ENCODE measurements around the gene SND1.

The SND1 gene

DNA sequence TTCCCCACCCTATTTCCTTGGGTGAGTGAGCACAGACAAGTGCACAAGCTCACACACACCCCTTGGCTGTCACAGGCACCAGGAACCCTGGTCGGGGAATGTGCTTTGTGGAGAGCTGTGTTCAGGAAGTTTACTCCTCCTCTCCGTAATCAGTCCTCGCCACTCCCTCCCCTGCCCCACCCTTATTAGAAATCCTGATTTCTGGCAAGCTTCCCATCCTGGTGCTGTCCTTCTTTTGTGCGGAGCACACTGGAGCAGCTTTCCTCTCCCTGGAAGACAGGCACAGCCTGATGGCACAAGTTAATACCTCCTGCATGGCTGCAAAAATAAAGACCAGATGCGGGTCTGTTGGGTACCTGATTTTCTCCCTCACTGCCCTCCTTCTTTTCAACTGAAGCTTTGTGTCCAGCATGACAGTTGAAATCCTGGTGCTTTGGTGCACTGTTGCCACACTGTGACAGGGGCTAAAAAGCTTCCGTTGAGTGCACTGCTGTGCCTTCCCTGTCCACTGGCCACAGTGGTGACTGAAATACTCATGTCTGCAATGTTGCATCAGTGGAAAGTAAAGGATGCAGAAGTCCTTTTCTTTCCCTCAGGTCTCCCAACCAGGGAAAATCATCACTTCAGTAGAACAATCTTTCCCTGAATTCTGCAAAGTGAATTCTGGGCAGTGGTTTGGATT, 324.2 kb downstream of the SND1 start:
- Histone ChIP-seq H3K27ac (ENCODE audit: low read depth, low read length) (no peak overlapping the region), H3K27me3 (ENCODE audit: control insufficient read depth in 1 of 2, insufficient read depth in 2 of 2, low read length in 2 of 2) (no peaks in the 10 kb centered on the region), H3K9ac (ENCODE audit: low read depth in 1 of 2, low read length in 2 of 2) (no peak overlapping the region), H3K9me3 (ENCODE audit: control insufficient read depth in 1 of 2, low read length in 2 of 2) (peaks cover 6 to 8% of the 10 kb centered on the region in 2 donors), H3K4me3 (ENCODE audit: low read depth in 1 of 2, low read length in 2 of 2) (no peak overlapping the region), H3K4me1 (ENCODE audit: control insufficient read depth in 1 of 2, insufficient read depth in 2 of 2, low read length in 2 of 2) (peaks cover 10 to 11% of the 10 kb centered on the region in 2 donors), H3K36me3 (ENCODE audit: control insufficient read depth in 1 of 2, insufficient read depth in 2 of 2, low read length in 2 of 2) (peaks cover 0 to 20% of the 10 kb centered on the region in 2 donors)

DNA sequence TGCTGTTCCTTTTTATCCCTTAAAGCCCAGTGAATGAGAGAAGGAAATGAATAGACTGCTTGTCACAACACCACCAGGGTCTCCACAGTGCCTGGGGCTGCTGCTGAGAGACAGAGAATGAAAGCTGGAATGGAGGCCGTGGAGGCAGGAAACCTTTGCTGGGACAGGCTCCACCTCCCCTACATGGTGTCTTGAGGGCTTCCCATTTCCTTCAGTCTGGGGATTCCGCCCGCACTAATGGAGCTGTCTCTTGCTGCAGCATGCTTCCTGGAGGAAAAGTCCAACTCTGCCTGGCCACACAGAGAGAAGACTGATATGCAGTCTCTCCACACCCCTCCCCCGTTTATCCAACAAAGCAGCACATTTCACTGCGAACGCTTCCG, 324.7 kb downstream of the SND1 start:
- no peak overlapping the region for H3K27ac ChIP-seq (ENCODE audit: low read depth, low read length)
- H3K9ac ChIP-seq (ENCODE audit: low read depth in 1 of 2, low read length in 2 of 2), result no peak overlapping the region
- peaks cover 10 to 11% of the 10 kb centered on the region in 2 donors for H3K4me1 ChIP-seq (ENCODE audit: control insufficient read depth in 1 of 2, insufficient read depth in 2 of 2, low read length in 2 of 2)
- H3K36me3 ChIP-seq (ENCODE audit: control insufficient read depth in 1 of 2, insufficient read depth in 2 of 2, low read length in 2 of 2), result peaks cover 0 to 20% of the 10 kb centered on the region in 2 donors
- no peaks in the 10 kb centered on the region for H3K27me3 ChIP-seq (ENCODE audit: control insufficient read depth in 1 of 2, insufficient read depth in 2 of 2, low read length in 2 of 2)
- peaks cover 6 to 8% of the 10 kb centered on the region in 2 donors for H3K9me3 ChIP-seq (ENCODE audit: control insufficient read depth in 1 of 2, low read length in 2 of 2)
- H3K4me3 ChIP-seq (ENCODE audit: low read depth in 1 of 2, low read length in 2 of 2), result no peak overlapping the region

DNA sequence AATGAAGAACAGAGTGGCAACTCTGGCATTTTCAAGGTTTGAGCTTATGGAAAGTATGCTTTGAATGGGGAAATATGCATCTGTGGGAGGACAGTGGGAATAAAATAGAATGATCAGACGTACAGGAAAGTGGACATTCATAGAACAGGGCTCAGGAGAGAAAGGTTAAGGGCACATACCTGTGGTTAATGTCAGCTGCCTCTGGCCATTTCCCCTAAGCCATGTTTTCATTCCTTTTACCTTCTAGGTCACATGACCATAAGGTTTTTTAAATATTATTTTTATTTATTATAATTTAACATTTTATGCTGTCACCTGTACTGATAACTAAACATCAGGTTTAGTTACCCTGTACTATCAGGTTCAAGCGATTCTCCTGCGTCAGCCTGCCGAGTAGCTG, 326.4 kb downstream of the SND1 start:
- H3K36me3 ChIP-seq (ENCODE audit: control insufficient read depth in 1 of 2, insufficient read depth in 2 of 2, low read length in 2 of 2), result peaks cover 0 to 20% of the 10 kb centered on the region in 2 donors
- H3K9ac ChIP-seq (ENCODE audit: low read depth in 1 of 2, low read length in 2 of 2), result no peak overlapping the region

DNA sequence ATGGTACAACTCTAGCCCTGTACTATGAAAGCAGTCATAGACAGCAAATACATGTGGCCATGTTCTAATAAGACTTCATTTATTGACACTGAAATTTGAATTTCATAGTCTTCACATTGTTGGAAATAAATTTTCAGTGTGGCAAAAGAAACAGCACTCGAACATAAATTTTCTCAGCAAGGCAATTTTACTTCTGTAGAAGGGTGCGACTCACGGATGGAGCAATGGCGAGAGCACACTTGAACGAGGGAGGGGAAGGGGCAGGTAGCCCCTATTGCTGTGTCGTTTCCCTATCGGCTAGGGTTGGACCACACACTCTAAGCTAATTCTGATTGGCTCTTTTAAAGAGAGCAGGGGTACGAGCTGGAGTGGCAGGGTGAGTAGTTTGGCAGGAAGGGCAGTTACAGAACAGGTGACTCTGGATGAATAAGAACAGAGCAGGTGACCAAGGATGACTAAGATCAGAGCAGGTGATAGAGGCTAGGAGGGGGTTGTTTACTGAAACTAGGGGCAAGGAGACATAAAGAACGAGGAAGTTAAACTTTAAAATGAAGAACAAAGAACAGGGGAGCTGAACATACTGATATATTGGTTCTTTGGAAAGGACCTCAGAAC, 327.2 kb downstream of the SND1 start:
- Histone ChIP-seq H3K4me3 (ENCODE audit: low read depth in 1 of 2, low read length in 2 of 2) (no peak overlapping the region), H3K27ac (ENCODE audit: low read depth, low read length) (no peak overlapping the region), H3K9ac (ENCODE audit: low read depth in 1 of 2, low read length in 2 of 2) (no peak overlapping the region), H3K36me3 (ENCODE audit: control insufficient read depth in 1 of 2, insufficient read depth in 2 of 2, low read length in 2 of 2) (peaks cover 0 to 20% of the 10 kb centered on the region in 2 donors), H3K4me1 (ENCODE audit: control insufficient read depth in 1 of 2, insufficient read depth in 2 of 2, low read length in 2 of 2) (peaks cover 10 to 11% of the 10 kb centered on the region in 2 donors), H3K9me3 (ENCODE audit: control insufficient read depth in 1 of 2, low read length in 2 of 2) (peaks cover 6 to 8% of the 10 kb centered on the region in 2 donors), H3K27me3 (ENCODE audit: control insufficient read depth in 1 of 2, insufficient read depth in 2 of 2, low read length in 2 of 2) (no peaks in the 10 kb centered on the region)

More for the DNA sequence above, 326.4 kb downstream of the SND1 start:
- Histone ChIP-seq H3K9me3 (ENCODE audit: control insufficient read depth in 1 of 2, low read length in 2 of 2) (peaks cover 6 to 8% of the 10 kb centered on the region in 2 donors), H3K4me1 (ENCODE audit: control insufficient read depth in 1 of 2, insufficient read depth in 2 of 2, low read length in 2 of 2) (peaks cover 10 to 11% of the 10 kb centered on the region in 2 donors), H3K27me3 (ENCODE audit: control insufficient read depth in 1 of 2, insufficient read depth in 2 of 2, low read length in 2 of 2) (no peaks in the 10 kb centered on the region), H3K27ac (ENCODE audit: low read depth, low read length) (no peak overlapping the region), H3K4me3 (ENCODE audit: low read depth in 1 of 2, low read length in 2 of 2) (no peak overlapping the region)

DNA sequence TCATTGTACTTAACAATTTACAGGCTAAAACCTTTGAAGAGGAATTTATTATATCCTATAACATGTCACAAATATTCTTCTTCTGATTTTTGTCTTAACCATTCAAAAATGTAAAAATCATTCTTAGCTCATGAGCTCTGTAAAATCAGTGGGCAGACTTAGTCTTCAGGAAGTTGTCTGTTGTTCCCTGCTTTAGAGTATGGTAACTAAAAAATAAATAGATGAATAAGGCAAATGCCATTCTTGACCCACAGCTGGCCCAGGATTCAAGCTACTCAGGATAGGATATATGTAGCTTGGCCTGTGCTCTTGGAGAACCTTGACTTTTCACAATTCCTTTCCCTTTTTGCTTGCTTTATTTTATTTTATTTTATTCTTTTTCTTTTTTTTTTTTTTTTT, 327.7 kb downstream of the SND1 start:
- peaks cover 10 to 11% of the 10 kb centered on the region in 2 donors for H3K4me1 ChIP-seq (ENCODE audit: control insufficient read depth in 1 of 2, insufficient read depth in 2 of 2, low read length in 2 of 2)
- H3K9me3 ChIP-seq (ENCODE audit: control insufficient read depth in 1 of 2, low read length in 2 of 2), result peaks cover 6 to 8% of the 10 kb centered on the region in 2 donors
- H3K36me3 ChIP-seq (ENCODE audit: control insufficient read depth in 1 of 2, insufficient read depth in 2 of 2, low read length in 2 of 2), result peaks cover 0 to 20% of the 10 kb centered on the region in 2 donors
- no peak overlapping the region for H3K27ac ChIP-seq (ENCODE audit: low read depth, low read length)
- H3K9ac ChIP-seq (ENCODE audit: low read depth in 1 of 2, low read length in 2 of 2), result no peak overlapping the region
- H3K27me3 ChIP-seq (ENCODE audit: control insufficient read depth in 1 of 2, insufficient read depth in 2 of 2, low read length in 2 of 2), result no peaks in the 10 kb centered on the region
- no peak overlapping the region for H3K4me3 ChIP-seq (ENCODE audit: low read depth in 1 of 2, low read length in 2 of 2)

DNA sequence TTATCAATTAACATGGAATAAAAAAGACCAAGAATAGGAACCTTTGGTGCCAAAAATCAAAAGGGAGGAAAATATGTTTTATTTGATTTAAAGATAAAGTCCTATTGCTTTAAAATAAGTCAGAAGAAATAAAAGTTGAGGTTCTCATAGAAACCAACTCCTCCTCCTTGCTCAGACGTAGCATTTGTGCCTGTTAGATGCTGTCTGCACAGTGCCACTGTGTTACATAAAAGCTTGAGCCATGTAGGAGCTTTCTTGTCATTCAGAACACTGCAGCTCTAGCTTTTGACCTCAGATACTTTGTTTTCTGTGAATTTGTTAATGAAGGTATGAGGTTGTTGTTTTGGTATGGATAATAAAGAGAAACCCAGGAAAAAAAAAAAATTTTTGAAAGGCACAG, 328.9 kb downstream of the SND1 start:
- peaks cover 0 to 20% of the 10 kb centered on the region in 2 donors for H3K36me3 ChIP-seq (ENCODE audit: control insufficient read depth in 1 of 2, insufficient read depth in 2 of 2, low read length in 2 of 2)

DNA sequence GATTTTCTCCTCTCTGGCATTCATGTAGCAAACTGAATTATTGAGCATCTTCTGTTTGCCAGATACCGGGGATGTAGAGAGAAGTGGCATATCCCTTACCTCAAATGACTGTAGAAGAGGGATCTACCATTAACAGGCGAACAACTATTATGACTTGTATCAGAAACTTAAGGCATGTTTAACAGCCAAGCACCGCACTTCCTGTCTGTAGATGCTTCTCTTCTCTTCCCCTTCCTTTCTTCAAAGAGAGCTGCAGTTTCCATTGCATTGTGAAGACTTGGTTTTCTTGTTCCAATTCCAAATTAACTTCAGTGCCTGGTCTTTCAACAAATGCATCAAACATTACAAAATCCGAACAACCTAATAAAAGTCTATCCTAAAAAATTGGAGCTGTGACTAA, 330.0 kb downstream of the SND1 start:
- H3K27me3 ChIP-seq (ENCODE audit: control insufficient read depth in 1 of 2, insufficient read depth in 2 of 2, low read length in 2 of 2), result no peaks in the 10 kb centered on the region
- H3K9ac ChIP-seq (ENCODE audit: low read depth in 1 of 2, low read length in 2 of 2), result no peak overlapping the region
- H3K4me1 ChIP-seq (ENCODE audit: control insufficient read depth in 1 of 2, insufficient read depth in 2 of 2, low read length in 2 of 2), result no peaks in the 10 kb centered on the region
- peaks cover 0 to 13% of the 10 kb centered on the region in 2 donors for H3K36me3 ChIP-seq (ENCODE audit: control insufficient read depth in 1 of 2, insufficient read depth in 2 of 2, low read length in 2 of 2)
- no peak overlapping the region for H3K27ac ChIP-seq (ENCODE audit: low read depth, low read length)
- H3K9me3 ChIP-seq (ENCODE audit: control insufficient read depth in 1 of 2, low read length in 2 of 2), result peaks cover 6 to 8% of the 10 kb centered on the region in 2 donors
- H3K4me3 ChIP-seq (ENCODE audit: low read depth in 1 of 2, low read length in 2 of 2), result no peak overlapping the region

More for the DNA sequence above, 328.9 kb downstream of the SND1 start:
- Histone ChIP-seq H3K4me3 (ENCODE audit: low read depth in 1 of 2, low read length in 2 of 2) (no peak overlapping the region), H3K27ac (ENCODE audit: low read depth, low read length) (no peak overlapping the region), H3K9ac (ENCODE audit: low read depth in 1 of 2, low read length in 2 of 2) (no peak overlapping the region), H3K9me3 (ENCODE audit: control insufficient read depth in 1 of 2, low read length in 2 of 2) (peaks cover 6 to 8% of the 10 kb centered on the region in 2 donors), H3K27me3 (ENCODE audit: control insufficient read depth in 1 of 2, insufficient read depth in 2 of 2, low read length in 2 of 2) (no peaks in the 10 kb centered on the region), H3K4me1 (ENCODE audit: control insufficient read depth in 1 of 2, insufficient read depth in 2 of 2, low read length in 2 of 2) (peaks cover 4 to 6% of the 10 kb centered on the region in 2 donors)

DNA sequence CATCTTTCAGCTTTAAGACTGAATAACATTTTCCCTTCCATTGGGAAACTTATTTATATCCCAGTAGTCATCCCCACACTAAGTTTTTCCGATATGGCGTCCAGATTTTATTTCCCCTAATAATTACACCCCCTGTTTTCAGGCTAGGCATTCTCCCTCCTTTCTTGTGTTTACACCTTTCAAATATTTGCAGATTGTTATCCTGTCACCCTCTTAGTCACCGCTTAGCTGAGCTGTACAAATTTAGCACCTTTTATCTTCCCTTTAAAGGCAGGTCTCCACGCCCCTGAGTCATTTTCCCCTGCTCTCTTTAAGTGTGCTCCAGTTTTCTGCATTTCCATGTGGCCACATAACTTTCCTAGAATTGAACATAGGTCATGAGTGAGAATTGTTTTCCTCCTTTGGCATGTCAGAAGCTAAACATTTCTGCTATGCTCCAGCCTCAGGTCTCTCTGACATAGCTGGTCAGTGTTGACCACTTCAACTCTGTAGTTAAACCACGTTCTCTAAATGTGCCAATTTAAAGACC, 331.9 kb downstream of the SND1 start:
- H3K27me3 ChIP-seq (ENCODE audit: control insufficient read depth in 1 of 2, insufficient read depth in 2 of 2, low read length in 2 of 2), result no peaks in the 10 kb centered on the region
- H3K4me3 ChIP-seq (ENCODE audit: low read depth in 1 of 2, low read length in 2 of 2), result no peak overlapping the region
- H3K27ac ChIP-seq (ENCODE audit: low read depth, low read length), result no peak overlapping the region
- H3K9me3 ChIP-seq (ENCODE audit: control insufficient read depth in 1 of 2, low read length in 2 of 2), result peaks cover 5 to 6% of the 10 kb centered on the region in 2 donors
- H3K4me1 ChIP-seq (ENCODE audit: control insufficient read depth in 1 of 2, insufficient read depth in 2 of 2, low read length in 2 of 2), result no peaks in the 10 kb centered on the region
- no peak overlapping the region for H3K9ac ChIP-seq (ENCODE audit: low read depth in 1 of 2, low read length in 2 of 2)
- peaks cover 0 to 5% of the 10 kb centered on the region in 2 donors for H3K36me3 ChIP-seq (ENCODE audit: control insufficient read depth in 1 of 2, insufficient read depth in 2 of 2, low read length in 2 of 2)

DNA sequence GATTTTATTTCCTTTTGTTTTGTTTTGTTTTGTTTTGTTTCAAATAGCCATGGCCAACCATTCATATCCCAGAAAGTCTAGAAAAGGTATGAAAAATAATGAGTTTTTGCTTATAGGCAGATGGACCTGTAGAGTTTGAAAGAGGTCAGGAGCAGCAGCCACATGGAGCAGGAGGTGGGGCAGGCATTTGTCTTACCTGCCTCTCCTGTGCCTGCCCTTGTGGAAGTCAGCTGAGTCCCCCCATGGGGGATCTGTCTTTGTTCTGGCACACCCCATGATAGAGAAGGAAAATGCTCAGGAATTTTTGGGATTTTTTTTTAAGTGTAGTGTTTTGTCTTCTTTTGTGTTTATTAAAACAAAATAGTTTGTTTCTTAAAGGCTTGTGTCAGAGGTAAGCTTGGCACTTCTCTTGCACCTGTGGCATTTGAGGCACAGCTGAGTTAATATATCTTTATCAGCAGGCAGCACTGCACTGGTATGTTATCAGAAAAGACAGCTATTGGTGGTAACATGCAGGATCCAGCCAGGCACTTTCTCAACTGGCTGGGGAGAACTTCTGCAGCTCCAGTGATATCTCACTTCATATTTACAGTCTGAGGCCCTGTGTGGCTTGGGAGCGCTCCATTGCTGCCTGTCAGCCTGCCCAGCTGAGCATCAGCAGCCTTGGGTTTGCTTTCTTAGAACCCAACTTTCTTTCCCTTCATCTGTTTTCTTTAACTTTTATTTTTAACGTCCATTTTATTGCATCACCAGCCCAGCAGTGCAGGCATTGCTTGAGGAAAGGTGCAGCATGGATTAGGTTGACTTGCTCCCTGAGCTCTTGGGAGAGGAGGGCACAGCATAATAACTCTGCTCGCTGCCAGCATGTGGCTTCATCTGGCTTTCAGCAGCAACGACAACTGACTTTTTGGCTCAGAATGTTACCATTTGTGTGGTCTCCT, 334.9 kb downstream of the SND1 start:
- Histone ChIP-seq H3K9ac (ENCODE audit: low read depth in 1 of 2, low read length in 2 of 2) (no peak overlapping the region), H3K4me3 (ENCODE audit: low read depth in 1 of 2, low read length in 2 of 2) (no peak overlapping the region), H3K27me3 (ENCODE audit: control insufficient read depth in 1 of 2, insufficient read depth in 2 of 2, low read length in 2 of 2) (no peaks in the 10 kb centered on the region), H3K9me3 (ENCODE audit: control insufficient read depth in 1 of 2, low read length in 2 of 2) (no peaks in the 10 kb centered on the region), H3K4me1 (ENCODE audit: control insufficient read depth in 1 of 2, insufficient read depth in 2 of 2, low read length in 2 of 2) (no peaks in the 10 kb centered on the region), H3K36me3 (ENCODE audit: control insufficient read depth in 1 of 2, insufficient read depth in 2 of 2, low read length in 2 of 2) (peaks cover 4 to 6% of the 10 kb centered on the region in 2 donors), H3K27ac (ENCODE audit: low read depth, low read length) (no peak overlapping the region)

Data from duodenal mucosa (tissue), 2 donors.